OCI-LY3 (cell line): ENCODE results near the gene ARNT2.

Experiments
- H2AFZ ChIP-seq: fragments of 200-600, 300-600 bp; shearing (Covaris generic); 2 replicates; pipeline ENCODE4 v1.6.0; 2014; ENCODE audit warnings: antibody characterized with exemption, low read depth, low read length
- H3K27ac ChIP-seq: fragments of 200-600, 300-600 bp; sonication (generic); 2 replicates; pipeline ENCODE4 v1.5.1; 2014; ENCODE audit warnings: mild to moderate bottlenecking, low read length, moderate library complexity, mixed read lengths
- H3K27me3 ChIP-seq: fragments of 200-600, 300-600 bp; sonication (generic); 2 replicates; pipeline ENCODE4 v1.6.1; 2014; ENCODE audit warnings: low read depth, low read length, mixed read lengths
- H3K36me3 ChIP-seq: fragments of 200-600, 300-600 bp; sonication (generic); replicated peaks from 2 replicates; pipeline ENCODE3; 2014; ENCODE audit warnings: low read depth, low read length, mixed read lengths
- H3K4me1 ChIP-seq: fragments of 300-600, 200-600 bp; sonication (generic); 2 replicates; pipeline ENCODE4 v1.6.1; 2014; ENCODE audit warnings: low read length, mixed read lengths
- H3K4me2 ChIP-seq: fragments of 200-600, 300-600 bp; sonication (generic); 2 replicates; pipeline ENCODE4 v1.6.1; 2014; ENCODE audit warnings: low read length, mixed read lengths
- H3K4me3 ChIP-seq: fragments of 300-600, 200-600 bp; sonication (generic); 2 replicates; pipeline ENCODE4 v1.5.1; 2014; ENCODE audit warnings: antibody characterized with exemption, mild to moderate bottlenecking, low read length, moderate library complexity
- H3K79me2 ChIP-seq: fragments of 300-600, 200-600 bp; shearing (Covaris generic); 2 replicates; pipeline ENCODE4 v1.6.1; 2014; ENCODE audit warnings: mild to moderate bottlenecking, low read length, mixed read lengths
- H3K9ac ChIP-seq: fragments of 300-600, 200-600 bp; shearing (Covaris generic); 2 replicates; pipeline ENCODE4 v1.6.0; 2014; ENCODE audit warnings: mild to moderate bottlenecking, low read length, moderate library complexity
- H3K9me3 ChIP-seq: fragments of 200-600, 300-600 bp; shearing (Covaris generic); 2 replicates; pipeline ENCODE4 v1.6.1; 2014; ENCODE audit warnings: low read length, mixed read lengths; ENCODE audit not compliant: insufficient read depth
- H4K20me1 ChIP-seq: fragments of 200-600, 300-600 bp; sonication (generic); 2 replicates; pipeline ENCODE4 v1.6.1; 2016; ENCODE audit warnings: low read length, mixed read lengths; ENCODE audit not compliant: insufficient read depth
- EZH2phosphoT487 ChIP-seq: fragments of 200-600 bp; shearing (Covaris generic); IDR thresholded peaks from 2 replicates; pipeline ENCODE4 v1.6.1; 2018; ENCODE audit warnings: antibody characterized with exemption, mixed run types, low read depth
- TF ChIP-seq, protein P1 (sequence below): fragments of 200-600, 300-600 bp; sonication (generic); IDR thresholded peaks from 2 replicates; pipeline ENCODE4 v1.5.1; 2014; ENCODE audit warnings: antibody characterized with exemption, low read length, low read depth

The ARNT2 gene

DNA sequence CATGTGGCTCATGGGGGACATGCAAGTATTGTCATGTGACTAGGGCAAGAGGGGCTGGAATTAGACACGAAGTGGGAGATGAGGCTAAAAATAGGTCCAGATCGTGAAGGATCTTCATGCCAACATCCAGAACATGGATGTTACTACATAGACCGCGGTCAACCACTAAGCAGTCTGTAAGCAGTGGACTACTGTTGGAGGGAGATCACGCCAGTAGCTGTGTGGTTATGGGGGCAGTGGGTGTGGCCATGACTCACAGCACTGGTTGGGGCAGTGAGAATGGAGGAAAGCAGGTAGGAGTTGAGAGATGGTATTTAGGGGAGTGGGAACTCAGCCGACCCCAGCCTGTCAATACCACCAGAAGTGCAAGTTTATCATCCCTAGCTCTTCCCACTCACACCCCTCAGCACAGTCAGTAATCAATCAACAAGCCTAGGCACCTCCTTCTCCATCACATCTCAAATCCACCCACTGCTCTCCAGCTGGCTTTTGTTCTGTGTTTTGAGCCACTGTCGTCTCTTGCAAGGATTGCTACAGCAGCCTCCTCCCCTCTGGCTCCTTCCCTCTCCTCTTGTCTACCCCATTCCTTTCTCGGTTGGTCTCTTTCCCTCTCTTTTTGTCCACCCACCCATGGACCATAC lies 183.8 kb downstream of the ARNT2 start:
- no peak overlapping the region for H3K4me2 ChIP-seq
- no peak overlapping the region for H3K9ac ChIP-seq
- no peaks in the 10 kb centered on the region for H3K36me3 ChIP-seq
- H3K79me2 ChIP-seq: no peaks in the 10 kb centered on the region
- TF ChIP-seq, protein P1, sequence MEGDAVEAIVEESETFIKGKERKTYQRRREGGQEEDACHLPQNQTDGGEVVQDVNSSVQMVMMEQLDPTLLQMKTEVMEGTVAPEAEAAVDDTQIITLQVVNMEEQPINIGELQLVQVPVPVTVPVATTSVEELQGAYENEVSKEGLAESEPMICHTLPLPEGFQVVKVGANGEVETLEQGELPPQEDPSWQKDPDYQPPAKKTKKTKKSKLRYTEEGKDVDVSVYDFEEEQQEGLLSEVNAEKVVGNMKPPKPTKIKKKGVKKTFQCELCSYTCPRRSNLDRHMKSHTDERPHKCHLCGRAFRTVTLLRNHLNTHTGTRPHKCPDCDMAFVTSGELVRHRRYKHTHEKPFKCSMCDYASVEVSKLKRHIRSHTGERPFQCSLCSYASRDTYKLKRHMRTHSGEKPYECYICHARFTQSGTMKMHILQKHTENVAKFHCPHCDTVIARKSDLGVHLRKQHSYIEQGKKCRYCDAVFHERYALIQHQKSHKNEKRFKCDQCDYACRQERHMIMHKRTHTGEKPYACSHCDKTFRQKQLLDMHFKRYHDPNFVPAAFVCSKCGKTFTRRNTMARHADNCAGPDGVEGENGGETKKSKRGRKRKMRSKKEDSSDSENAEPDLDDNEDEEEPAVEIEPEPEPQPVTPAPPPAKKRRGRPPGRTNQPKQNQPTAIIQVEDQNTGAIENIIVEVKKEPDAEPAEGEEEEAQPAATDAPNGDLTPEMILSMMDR: no peak
- no peak for TF ChIP-seq EZH2phosphoT487
- H3K4me3 ChIP-seq: no peak overlapping the region
- no peak overlapping the region for H3K27ac ChIP-seq
- no peaks in the 10 kb centered on the region for H4K20me1 ChIP-seq
- H3K4me1 ChIP-seq: peaks cover 18% of the 10 kb centered on the region
- no peaks in the 10 kb centered on the region for H3K9me3 ChIP-seq
- H2AFZ ChIP-seq: no peak overlapping the region
- H3K27me3 ChIP-seq: no peaks in the 10 kb centered on the region

DNA sequence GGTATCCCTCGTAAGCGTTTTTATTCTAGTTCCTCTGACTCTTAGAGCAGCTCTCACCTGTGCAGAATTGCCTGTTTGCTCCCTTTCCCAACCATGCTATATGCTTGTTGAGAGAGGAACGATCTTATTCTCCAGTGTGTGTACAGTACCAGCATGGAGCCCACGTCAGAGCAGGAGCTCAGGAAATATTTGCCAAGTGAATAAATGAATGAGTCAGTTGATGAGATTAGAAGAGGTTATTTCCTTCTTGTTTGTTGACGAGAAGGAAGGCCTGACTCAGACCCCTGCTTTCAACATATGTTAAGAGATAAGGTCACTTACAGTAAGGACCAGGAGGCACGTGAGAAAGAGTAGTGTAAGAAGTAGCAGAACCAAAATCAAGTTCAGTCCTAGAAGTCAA lies 184.6 kb downstream of the ARNT2 start:
- H3K4me3 ChIP-seq: no peak overlapping the region
- peaks cover 18% of the 10 kb centered on the region for H3K4me1 ChIP-seq
- H3K9ac ChIP-seq: no peak overlapping the region
- no peak overlapping the region for H3K27ac ChIP-seq
- no peaks in the 10 kb centered on the region for H3K9me3 ChIP-seq
- H3K79me2 ChIP-seq: no peaks in the 10 kb centered on the region
- H4K20me1 ChIP-seq: no peaks in the 10 kb centered on the region
- H3K4me2 ChIP-seq: no peak overlapping the region
- TF ChIP-seq EZH2phosphoT487: no peak
- TF ChIP-seq, protein P1: no peak
- H2AFZ ChIP-seq: no peak overlapping the region
- no peaks in the 10 kb centered on the region for H3K27me3 ChIP-seq
- no peaks in the 10 kb centered on the region for H3K36me3 ChIP-seq

DNA sequence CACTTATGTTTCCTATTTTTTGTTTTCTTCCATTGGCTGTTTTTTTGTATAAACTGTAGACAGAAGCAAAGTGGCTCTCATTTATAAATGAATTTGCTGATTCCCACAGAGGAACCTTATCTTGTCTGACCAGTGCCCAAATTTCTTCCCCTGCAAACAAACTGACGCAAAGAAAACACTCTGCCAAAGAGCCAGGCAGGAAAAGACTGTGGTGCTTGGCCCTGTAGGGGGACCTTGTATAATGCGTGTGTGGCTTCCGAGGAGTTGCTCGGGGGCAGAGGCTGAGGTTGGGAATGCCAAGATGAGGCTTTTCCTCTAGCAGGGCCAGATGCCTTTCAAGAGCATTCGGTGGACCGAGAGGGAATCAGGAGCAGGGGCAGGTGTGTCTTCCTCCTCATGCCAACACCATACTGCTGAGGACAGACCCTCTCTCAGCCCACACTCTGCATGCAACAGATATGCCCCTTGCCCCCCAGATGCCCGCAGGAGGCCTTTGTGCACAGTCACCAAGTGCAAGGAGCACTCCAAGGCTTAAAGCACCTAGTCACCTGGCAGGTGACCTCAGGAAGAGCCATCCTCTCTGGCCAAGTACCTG lies 186.7 kb downstream of the ARNT2 start:
- TF ChIP-seq EZH2phosphoT487: no peak
- TF ChIP-seq, protein P1: no peak
- Histone ChIP-seq H3K4me3 (no peak overlapping the region), H3K27ac (no peak overlapping the region), H3K36me3 (no peaks in the 10 kb centered on the region), H3K79me2 (no peaks in the 10 kb centered on the region), H3K27me3 (no peaks in the 10 kb centered on the region), H3K4me2 (no peak overlapping the region), H3K4me1 (peaks cover 4% of the 10 kb centered on the region), H3K9me3 (no peaks in the 10 kb centered on the region), H2AFZ (no peak overlapping the region), H3K9ac (no peak overlapping the region), H4K20me1 (no peaks in the 10 kb centered on the region)

DNA sequence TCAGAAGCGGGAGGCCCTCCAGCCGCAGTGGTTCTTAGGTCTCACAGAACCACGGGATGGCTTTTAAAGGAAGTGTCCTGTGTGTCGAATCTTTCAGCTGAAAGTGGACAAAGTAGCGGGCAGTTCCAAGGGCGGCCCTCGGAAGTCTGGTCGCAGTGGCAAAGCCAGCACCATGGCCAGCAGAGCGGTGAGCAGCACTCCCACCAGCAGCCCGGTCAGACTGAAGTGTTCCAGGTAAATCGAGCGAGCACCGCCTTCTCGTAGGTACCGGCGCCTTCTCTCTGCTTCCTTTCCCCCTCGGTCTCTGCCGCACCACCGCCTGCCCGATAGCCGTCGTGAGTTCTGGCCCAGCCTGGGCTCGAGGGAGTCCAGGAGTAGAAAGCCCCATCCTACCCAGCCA lies 187.3 kb downstream of the ARNT2 start:
- Histone ChIP-seq H3K4me3 (no peak overlapping the region), H3K27me3 (no peaks in the 10 kb centered on the region), H3K36me3 (no peaks in the 10 kb centered on the region), H3K4me2 (no peak overlapping the region), H3K9ac (no peak overlapping the region), H2AFZ (no peak overlapping the region), H3K4me1 (no peaks in the 10 kb centered on the region), H3K27ac (no peak overlapping the region), H3K9me3 (no peaks in the 10 kb centered on the region), H4K20me1 (no peaks in the 10 kb centered on the region), H3K79me2 (no peaks in the 10 kb centered on the region)
- TF ChIP-seq EZH2phosphoT487: no peak
- TF ChIP-seq, protein P1: no peak
